Spleen (tissue), 7 donors: ENCODE results near the gene PRRX1.

Experiments used
- POLR2A ChIP-seq, 3 donors: fragments of 450-650 bp; IDR thresholded peaks; one replicate each; pipeline ENCODE4 v1.5.1; 2017; ENCODE audit warnings: antibody characterized with exemption in 3 of 3, mild to moderate bottlenecking in 1 of 3
- TF ChIP-seq, protein P1 (sequence below), 11 experiments: fragments of 200-600 bp in 7 of 11; fragments of 450-650 bp in 4 of 11; sonication (generic) in 4 of 11; IDR thresholded peaks in 8 of 11; conservative IDR thresholded peaks in 3 of 11; 1 replicate in 7 of 11; 2 replicates in 4 of 11; pipeline versions ENCODE4 v1.4.0 to v1.8.0; 2016 to 2021; ENCODE audit warnings: antibody characterized with exemption in 11 of 11, inconsistent platforms in 4 of 11, mild to moderate bottlenecking in 1 of 11
- donor health status: DM: no; HTN: no; CAD: no; lungs with moderate emphysema.
- donor health status: DM: no; HTN: no; CAD: no.
- donor health status: DM: no; HTN: no; CAD: no.

DNA sequence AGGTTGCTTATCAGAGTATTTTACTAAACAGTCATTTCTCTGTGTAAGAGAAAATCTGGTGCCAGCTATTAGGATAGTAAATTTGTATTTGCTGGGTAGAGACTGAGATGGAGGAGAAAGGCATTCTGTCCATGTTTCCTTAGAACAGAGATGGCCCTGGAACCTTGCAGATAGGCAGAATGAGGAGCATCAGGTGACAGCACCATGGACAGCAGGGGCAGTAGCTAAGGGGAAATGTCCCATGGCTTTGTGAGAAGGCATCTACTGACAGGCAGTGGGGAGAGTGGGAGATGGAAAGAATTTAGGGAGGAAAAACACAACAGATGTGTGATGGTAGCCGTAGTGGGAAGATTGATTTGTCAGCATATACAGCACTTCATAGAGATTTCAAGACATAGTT lies 105.0 kb downstream of the PRRX1 start:
- TF ChIP-seq, protein P1, sequence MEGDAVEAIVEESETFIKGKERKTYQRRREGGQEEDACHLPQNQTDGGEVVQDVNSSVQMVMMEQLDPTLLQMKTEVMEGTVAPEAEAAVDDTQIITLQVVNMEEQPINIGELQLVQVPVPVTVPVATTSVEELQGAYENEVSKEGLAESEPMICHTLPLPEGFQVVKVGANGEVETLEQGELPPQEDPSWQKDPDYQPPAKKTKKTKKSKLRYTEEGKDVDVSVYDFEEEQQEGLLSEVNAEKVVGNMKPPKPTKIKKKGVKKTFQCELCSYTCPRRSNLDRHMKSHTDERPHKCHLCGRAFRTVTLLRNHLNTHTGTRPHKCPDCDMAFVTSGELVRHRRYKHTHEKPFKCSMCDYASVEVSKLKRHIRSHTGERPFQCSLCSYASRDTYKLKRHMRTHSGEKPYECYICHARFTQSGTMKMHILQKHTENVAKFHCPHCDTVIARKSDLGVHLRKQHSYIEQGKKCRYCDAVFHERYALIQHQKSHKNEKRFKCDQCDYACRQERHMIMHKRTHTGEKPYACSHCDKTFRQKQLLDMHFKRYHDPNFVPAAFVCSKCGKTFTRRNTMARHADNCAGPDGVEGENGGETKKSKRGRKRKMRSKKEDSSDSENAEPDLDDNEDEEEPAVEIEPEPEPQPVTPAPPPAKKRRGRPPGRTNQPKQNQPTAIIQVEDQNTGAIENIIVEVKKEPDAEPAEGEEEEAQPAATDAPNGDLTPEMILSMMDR (IDR thresholded peaks at IDR 0.05 in 8 of 11, conservative IDR thresholded peaks at IDR 0.05 in 3 of 11), result no peak
- TF ChIP-seq POLR2A (IDR thresholded peaks at IDR 0.05), result no peak
